ENCODE results near the gene RAB3GAP2.

DNA sequence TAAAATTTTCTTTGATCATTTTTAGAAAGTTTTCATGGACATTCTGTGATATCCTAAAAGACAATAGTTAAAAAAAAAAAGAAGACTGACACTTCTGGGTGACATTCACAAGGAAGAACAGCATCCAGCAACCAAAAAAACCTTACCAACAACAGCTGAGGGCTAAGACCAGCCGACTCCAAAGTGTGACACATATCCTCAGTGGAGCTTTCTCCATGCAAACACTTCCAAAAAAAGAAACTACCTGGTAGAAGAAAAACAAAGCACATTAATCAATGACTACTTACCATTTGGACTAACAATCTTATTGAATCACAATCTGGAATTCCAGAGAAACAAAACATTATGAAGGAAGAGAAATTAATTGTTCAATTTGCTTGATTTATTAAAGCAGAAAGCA, 90.1 kb downstream of the RAB3GAP2 start:
- TF ChIP-seq POLR2A (IDR thresholded peaks at IDR 0.05), result no peak
- TF ChIP-seq, protein P1, sequence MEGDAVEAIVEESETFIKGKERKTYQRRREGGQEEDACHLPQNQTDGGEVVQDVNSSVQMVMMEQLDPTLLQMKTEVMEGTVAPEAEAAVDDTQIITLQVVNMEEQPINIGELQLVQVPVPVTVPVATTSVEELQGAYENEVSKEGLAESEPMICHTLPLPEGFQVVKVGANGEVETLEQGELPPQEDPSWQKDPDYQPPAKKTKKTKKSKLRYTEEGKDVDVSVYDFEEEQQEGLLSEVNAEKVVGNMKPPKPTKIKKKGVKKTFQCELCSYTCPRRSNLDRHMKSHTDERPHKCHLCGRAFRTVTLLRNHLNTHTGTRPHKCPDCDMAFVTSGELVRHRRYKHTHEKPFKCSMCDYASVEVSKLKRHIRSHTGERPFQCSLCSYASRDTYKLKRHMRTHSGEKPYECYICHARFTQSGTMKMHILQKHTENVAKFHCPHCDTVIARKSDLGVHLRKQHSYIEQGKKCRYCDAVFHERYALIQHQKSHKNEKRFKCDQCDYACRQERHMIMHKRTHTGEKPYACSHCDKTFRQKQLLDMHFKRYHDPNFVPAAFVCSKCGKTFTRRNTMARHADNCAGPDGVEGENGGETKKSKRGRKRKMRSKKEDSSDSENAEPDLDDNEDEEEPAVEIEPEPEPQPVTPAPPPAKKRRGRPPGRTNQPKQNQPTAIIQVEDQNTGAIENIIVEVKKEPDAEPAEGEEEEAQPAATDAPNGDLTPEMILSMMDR (IDR thresholded peaks at IDR 0.05), result no peak
